Endodermal cell (in vitro differentiated cells): Measurements from ENCODE around the gene IGF2BP3. TPM values are rescaled to one million over a fixed set of nuclear protein-coding genes. Genes with fewer than 3 reads are reported as not detected.

Source experiments
- DNase-seq: peaks from one replicate; pipeline ENCODE4 v3.0.0-alpha.2; 2017
- H3K27ac ChIP-seq: 2 replicates; pipeline ENCODE4 v1.5.1; 2013; ENCODE audit warnings: mild to moderate bottlenecking, low read depth, low read length, moderate library complexity
- H3K27me3 ChIP-seq: 2 replicates; pipeline ENCODE4 v1.6.1; 2013; ENCODE audit warnings: mild to moderate bottlenecking, low read length, moderate library complexity; ENCODE audit not compliant: insufficient read depth, control insufficient read depth, poor library complexity, severe bottlenecking
- H3K36me3 ChIP-seq: 2 replicates; pipeline ENCODE4 v1.7.0; 2013; ENCODE audit warnings: mild to moderate bottlenecking, low read length, moderate library complexity; ENCODE audit not compliant: control insufficient read depth, insufficient read depth
- H3K4me1 ChIP-seq: one replicate; pipeline ENCODE4 v1.7.0; 2013; ENCODE audit warnings: low read length; ENCODE audit not compliant: control insufficient read depth, insufficient read depth
- H3K4me3 ChIP-seq: 2 replicates; pipeline ENCODE4 v1.5.1; 2013; ENCODE audit warnings: mild to moderate bottlenecking, low read length, moderate library complexity
- H3K9ac ChIP-seq: 2 replicates; pipeline ENCODE4 v1.6.1; 2013; ENCODE audit warnings: mild to moderate bottlenecking, low read length, moderate library complexity; ENCODE audit not compliant: poor library complexity, severe bottlenecking; ENCODE audit errors: extremely low read depth
- H3K9me3 ChIP-seq: 2 replicates; pipeline ENCODE4 v1.6.1; 2013; ENCODE audit warnings: mild to moderate bottlenecking, low read length, moderate library complexity; ENCODE audit not compliant: control insufficient read depth
- H3K27ac Mint-ChIP-seq: 2 replicates; pipeline ENCODE4 v1.8.0; 2020; ENCODE audit warnings: mixed read lengths
- H3K27me3 Mint-ChIP-seq: 2 replicates; pipeline ENCODE4 v1.8.0; 2021; ENCODE audit warnings: mild to moderate bottlenecking, mixed read lengths; ENCODE audit not compliant: insufficient read depth
- H3K36me3 Mint-ChIP-seq: 2 replicates; pipeline ENCODE4 v1.8.0; 2020; ENCODE audit warnings: low read depth, mixed read lengths
- H3K4me1 Mint-ChIP-seq: 2 replicates; pipeline ENCODE4 v1.8.0; 2020; ENCODE audit warnings: mixed read lengths
- H3K4me3 Mint-ChIP-seq: 2 replicates; pipeline ENCODE4 v1.8.0; 2020; ENCODE audit warnings: mild to moderate bottlenecking, moderate library complexity, mixed read lengths
- H3K9me3 Mint-ChIP-seq: 2 replicates; pipeline ENCODE4 v1.8.0; 2020; ENCODE audit warnings: mild to moderate bottlenecking, mixed read lengths
- WGBS, 2 experiments: methylation state at CpG; one replicate each; pipeline versions ENCODE4 v1.1.5 to v1.1.7; 2013; ENCODE audit warnings: missing lambda C conversion rate in 2 of 2, mixed read lengths in 1 of 2; ENCODE audit not compliant: insufficient coverage in 1 of 2, insufficient read length in 1 of 2; 5-methylcytosine and 5-hydroxymethylcytosine counted together
- total RNA-seq, 2 donors: library from RNA; stranded (reverse); fragmentation: NEBNext Ultra II Directional in 1 of 2; extraction: Animal tissue kit (Norgen Biotek cat#: 25700) in 1 of 2; gene quantifications; 2 replicates in 1 of 2; 3 replicates in 1 of 2; pipeline ENCODE4 v1.2.1, GENCODE V29; 2021
- TF ChIP-seq, protein P1 (sequence below): fragments of 200-600 bp; sonication (generic); conservative IDR thresholded peaks from 2 replicates; pipeline ENCODE4 v1.5.0; 2021; ENCODE audit warnings: antibody characterized with exemption, mild to moderate bottlenecking

The IGF2BP3 gene
- total RNA-seq, 2 donors from 2014 or later = 114 to 123 TPM

DNA sequence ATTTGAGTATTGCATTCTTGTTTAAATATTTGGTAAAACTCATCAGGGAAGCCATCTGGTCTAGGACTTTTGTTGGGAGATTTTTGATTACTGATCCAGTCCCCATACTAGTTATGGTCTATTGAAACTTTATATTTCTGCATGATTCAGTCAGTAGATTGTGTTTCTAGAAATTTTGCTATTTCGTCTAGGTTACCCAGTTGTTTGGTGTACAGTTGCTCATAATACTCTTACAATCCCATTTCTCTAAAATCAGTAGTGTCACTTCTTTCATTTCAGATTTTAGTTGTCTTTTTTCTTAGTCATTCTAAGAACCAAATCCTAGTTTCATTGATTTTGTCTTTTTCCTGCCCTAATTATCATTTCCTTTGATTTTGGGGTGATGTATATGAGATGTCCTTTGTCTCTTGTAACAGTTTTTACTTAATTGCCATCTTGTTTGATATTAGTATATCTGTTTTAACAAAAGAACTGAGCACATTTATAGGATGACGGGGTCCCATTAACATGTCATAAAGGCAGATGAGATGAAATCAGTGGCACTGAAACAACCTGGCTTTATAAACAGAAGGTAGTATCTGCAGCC lies 163.3 kb downstream of the IGF2BP3 start:
- H3K9ac ChIP-seq = no peak overlapping the region
- H3K27me3 ChIP-seq = no peaks in the 10 kb centered on the region
- Mint-ChIP-seq H3K4me1 (peaks cover 1% of the 10 kb centered on the region), H3K4me3 (no peak overlapping the region), H3K27me3 (no peaks in the 10 kb centered on the region), H3K9me3 (no peaks in the 10 kb centered on the region), H3K36me3 (peaks cover 82% of the 10 kb centered on the region), H3K27ac (peak overlapping the region; percentile 32)
- no peak overlapping the region for H3K27ac ChIP-seq
- WGBS, 2 experiments = 95 to 100% methylated on average over 1 to 2 of the region's 2 CpGs
- H3K4me1 ChIP-seq = no peaks in the 10 kb centered on the region
- peaks cover 73% of the 10 kb centered on the region for H3K36me3 ChIP-seq
- H3K9me3 ChIP-seq = peaks cover 7% of the 10 kb centered on the region
- no peak for DNase-seq
- TF ChIP-seq, protein P1, sequence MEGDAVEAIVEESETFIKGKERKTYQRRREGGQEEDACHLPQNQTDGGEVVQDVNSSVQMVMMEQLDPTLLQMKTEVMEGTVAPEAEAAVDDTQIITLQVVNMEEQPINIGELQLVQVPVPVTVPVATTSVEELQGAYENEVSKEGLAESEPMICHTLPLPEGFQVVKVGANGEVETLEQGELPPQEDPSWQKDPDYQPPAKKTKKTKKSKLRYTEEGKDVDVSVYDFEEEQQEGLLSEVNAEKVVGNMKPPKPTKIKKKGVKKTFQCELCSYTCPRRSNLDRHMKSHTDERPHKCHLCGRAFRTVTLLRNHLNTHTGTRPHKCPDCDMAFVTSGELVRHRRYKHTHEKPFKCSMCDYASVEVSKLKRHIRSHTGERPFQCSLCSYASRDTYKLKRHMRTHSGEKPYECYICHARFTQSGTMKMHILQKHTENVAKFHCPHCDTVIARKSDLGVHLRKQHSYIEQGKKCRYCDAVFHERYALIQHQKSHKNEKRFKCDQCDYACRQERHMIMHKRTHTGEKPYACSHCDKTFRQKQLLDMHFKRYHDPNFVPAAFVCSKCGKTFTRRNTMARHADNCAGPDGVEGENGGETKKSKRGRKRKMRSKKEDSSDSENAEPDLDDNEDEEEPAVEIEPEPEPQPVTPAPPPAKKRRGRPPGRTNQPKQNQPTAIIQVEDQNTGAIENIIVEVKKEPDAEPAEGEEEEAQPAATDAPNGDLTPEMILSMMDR = no peak
- H3K4me3 ChIP-seq = no peak overlapping the region

DNA sequence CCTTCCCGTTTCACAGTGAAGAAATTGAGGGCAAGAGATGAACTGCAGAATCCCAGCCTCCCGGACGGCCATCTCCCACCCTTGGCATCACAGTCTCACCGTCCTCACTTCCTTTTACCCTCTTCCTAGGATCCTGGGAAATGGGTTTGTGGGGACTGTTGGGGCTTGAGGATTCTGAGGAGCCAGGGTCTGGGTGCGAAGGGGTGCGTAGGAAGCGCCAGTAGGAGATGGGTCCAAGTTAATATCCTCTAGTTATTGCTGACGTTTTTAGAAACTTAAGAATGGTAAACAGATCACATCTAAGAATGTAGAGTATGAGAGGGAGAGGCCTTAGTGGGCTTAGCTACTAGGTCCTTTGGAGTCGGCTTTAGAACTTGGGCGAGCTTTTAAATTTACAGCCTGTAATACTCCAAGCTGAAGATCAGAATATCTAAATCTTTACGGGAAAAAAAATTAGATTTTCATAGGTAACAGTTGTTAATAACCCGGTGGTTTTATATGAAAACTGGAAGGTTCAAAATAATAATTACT lies 170.5 kb downstream of the IGF2BP3 start:
- peak overlapping the region; percentile 98 for H3K4me3 ChIP-seq
- H3K4me1 Mint-ChIP-seq = peaks cover 16% of the 10 kb centered on the region
- peak overlapping the region; percentile 92 for H3K4me3 Mint-ChIP-seq
- peaks cover 25% of the 10 kb centered on the region for H3K36me3 ChIP-seq
- DNase-seq = no peak
- peaks cover 7% of the 10 kb centered on the region for H3K4me1 ChIP-seq
- peaks cover 17% of the 10 kb centered on the region for H3K27me3 Mint-ChIP-seq
- peak overlapping the region; percentile 86 for H3K9ac ChIP-seq
- peaks cover 33% of the 10 kb centered on the region for H3K36me3 Mint-ChIP-seq
- H3K9me3 ChIP-seq = peaks cover 2% of the 10 kb centered on the region
- 26% methylated on average over 12 of the region's 12 CpGs; no CpG with 5 or more reads in 1 of the 2 experiments for WGBS, 2 experiments
- H3K27me3 ChIP-seq = peaks cover 10% of the 10 kb centered on the region
- peaks cover 1% of the 10 kb centered on the region for H3K9me3 Mint-ChIP-seq
- TF ChIP-seq, protein P1 = no peak
- H3K27ac ChIP-seq = no peak overlapping the region
- peak overlapping the region; percentile 95 for H3K27ac Mint-ChIP-seq

DNA sequence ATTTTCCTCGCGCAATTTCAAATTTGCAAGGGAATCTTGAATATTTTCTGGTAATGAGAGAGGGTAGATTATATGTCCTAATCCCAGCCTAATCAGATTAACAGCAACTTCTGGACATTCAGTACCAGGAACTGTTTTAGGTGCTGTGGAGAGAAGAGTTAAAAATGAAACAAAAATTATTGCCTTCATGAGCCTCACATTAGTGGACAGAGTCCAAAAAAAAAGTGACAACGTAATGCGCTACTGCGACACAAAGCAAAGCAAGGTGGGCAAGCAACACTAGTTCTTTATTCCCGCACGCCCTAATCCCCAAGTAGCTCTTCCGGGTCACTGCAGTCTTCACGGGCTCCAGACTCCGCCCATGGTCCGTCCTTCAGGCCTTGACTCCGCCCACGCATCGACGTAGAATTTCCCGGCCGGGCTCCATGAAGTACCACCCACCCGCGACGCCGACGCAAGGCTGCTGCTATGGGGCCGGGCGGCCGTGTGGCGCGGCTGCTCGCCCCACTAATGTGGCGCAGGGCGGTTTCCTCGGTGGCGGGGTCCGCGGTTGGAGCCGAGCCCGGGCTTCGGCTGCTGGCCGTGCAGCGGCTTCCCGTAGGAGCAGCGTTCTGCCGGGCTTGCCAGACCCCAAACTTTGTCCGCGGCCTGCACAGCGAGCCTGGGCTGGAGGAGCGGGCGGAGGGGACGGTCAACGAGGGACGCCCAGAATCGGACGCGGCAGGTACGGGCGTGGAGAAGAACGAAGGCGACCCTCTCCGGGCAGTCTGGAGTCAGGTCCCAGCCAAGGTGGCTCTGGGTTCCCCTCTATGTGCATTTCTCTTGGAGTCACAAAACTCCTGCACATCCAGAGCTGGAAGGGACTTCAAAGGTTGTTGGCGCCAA lies 171.2 kb downstream of the IGF2BP3 start, which contains the start of gene MALSU1:
TSS of gene MALSU1 (plus strand) at position 455 of the 885 bp plus-strand sequence. CDS start at position 469, 14 bp downstream.
- WGBS, 2 experiments = 2% methylated on average over 41 to 59 of the region's 59 CpGs
- Histone ChIP-seq H3K27me3 (peaks cover 10% of the 10 kb centered on the region), H3K9me3 (no peaks in the 10 kb centered on the region), H3K4me1 (peaks cover 7% of the 10 kb centered on the region), H3K4me3 (peak within 1 kb of the TSS; percentile 98), H3K27ac (no peak within 1 kb of the TSS), H3K9ac (peak within 1 kb of the TSS; percentile 86), H3K36me3 (peaks cover 24% of the 10 kb centered on the region)
- peak; percentile 98 for DNase-seq
- Mint-ChIP-seq H3K4me3 (peak within 1 kb of the TSS; percentile 92), H3K36me3 (peaks cover 26% of the 10 kb centered on the region), H3K27ac (peak within 1 kb of the TSS; percentile 95), H3K27me3 (peaks cover 17% of the 10 kb centered on the region), H3K4me1 (peaks cover 16% of the 10 kb centered on the region), H3K9me3 (peaks cover 1% of the 10 kb centered on the region)
- TF ChIP-seq, protein P1 = no peak
